HEK293 (cell line): Measurements from ENCODE around the gene PGBD5.
A peak's percentile ranks its signal among the peaks of the same experiment; 100 is the strongest.

ENCODE experiments used
- CTCF ChIA-PET: fragments of 350-600 bp; formaldehyde crosslinking; extraction: SDS; loops from one replicate; lab custom pipeline; 2021; ENCODE audit warnings: antibody characterized with exemption; lab: Yijun Ruan, JAX
- POLR2A ChIA-PET: fragments of 300-600 bp; formaldehyde crosslinking; extraction: SDS; loops from one replicate; lab custom pipeline; 2020; ENCODE audit warnings: antibody characterized with exemption, inconsistent platforms; lab: Yijun Ruan, JAX
- H3K27ac ChIP-seq: fragments of 200-500 bp; sonication (Bioruptor generic); 2 replicates; pipeline ENCODE4 v1.5.1; 2014; ENCODE audit warnings: low read depth, low read length, control low read depth, inconsistent platforms; ENCODE audit errors: extremely low read depth
- H3K36me3 ChIP-seq, 2 experiments: fragments of 200-500 bp in 1 of 2; sonication (Bioruptor generic) in 1 of 2; 1 replicate in 1 of 2; 2 replicates in 1 of 2; pipeline ENCODE4 v1.5.1; 2014 to 2017; ENCODE audit warnings: inconsistent platforms in 2 of 2, low read length in 2 of 2; ENCODE audit not compliant: control insufficient read depth in 2 of 2, insufficient read depth in 1 of 2
- H3K4me1 ChIP-seq: fragments of 200-500 bp; sonication (Bioruptor generic); 2 replicates; pipeline ENCODE4 v1.5.1; 2014; ENCODE audit warnings: mild to moderate bottlenecking, low read length, inconsistent platforms; ENCODE audit not compliant: control insufficient read depth, insufficient read depth
- H3K4me3 ChIP-seq: 2 replicates; pipeline ENCODE4 v1.5.1; 2011; ENCODE audit warnings: low read depth, mild to moderate bottlenecking, control low read depth, low read length, moderate library complexity
- H3K9me3 ChIP-seq: fragments of 200-500 bp; sonication (Bioruptor generic); 2 replicates; pipeline ENCODE4 v1.5.1; 2014; ENCODE audit warnings: low read depth, low read length, inconsistent platforms; ENCODE audit not compliant: control insufficient read depth, insufficient read depth
- CTCF ChIP-seq: fragments of 450-650 bp; formaldehyde crosslinking; IDR thresholded peaks from 2 replicates; pipeline ENCODE4 v1.5.1; 2016; ENCODE audit warnings: missing biosample characterization, missing genetic modification characterization
- GFI1B ChIP-seq: fragments of 450-650 bp; formaldehyde crosslinking; IDR thresholded peaks from 2 replicates; pipeline ENCODE4 v1.5.1; 2016; ENCODE audit warnings: missing biosample characterization, missing genetic modification characterization
- KLF10 ChIP-seq: fragments of 450-650 bp; IDR thresholded peaks from 2 replicates; pipeline ENCODE4 v1.5.1; 2018; ENCODE audit warnings: missing biosample characterization, mild to moderate bottlenecking, missing genetic modification characterization
- KLF16 ChIP-seq: fragments of 450-650 bp; formaldehyde crosslinking; IDR thresholded peaks from 2 replicates; pipeline ENCODE4 v1.5.1; 2017; ENCODE audit warnings: missing biosample characterization, missing genetic modification characterization
- REPIN1 ChIP-seq: fragments of 450-650 bp; formaldehyde crosslinking; IDR thresholded peaks from 2 replicates; pipeline ENCODE4 v1.5.1; 2017; ENCODE audit warnings: missing biosample characterization, missing genetic modification characterization, low read depth
- ZBTB49 ChIP-seq: fragments of 450-650 bp; formaldehyde crosslinking; IDR thresholded peaks from 2 replicates; pipeline ENCODE4 v1.5.1; 2016; ENCODE audit warnings: missing biosample characterization, missing genetic modification characterization, low read depth
- ZBTB6 ChIP-seq: fragments of 450-650 bp; formaldehyde crosslinking; IDR thresholded peaks from 2 replicates; pipeline ENCODE4 v1.5.1; 2017; ENCODE audit warnings: missing biosample characterization, missing genetic modification characterization
- ZFP41 ChIP-seq: fragments of 450-650 bp; formaldehyde crosslinking; IDR thresholded peaks from 2 replicates; pipeline ENCODE4 v1.5.1; 2016; ENCODE audit warnings: missing biosample characterization, missing genetic modification characterization, borderline replicate concordance
- ZNF10 ChIP-seq: fragments of 450-650 bp; formaldehyde crosslinking; IDR thresholded peaks from 2 replicates; pipeline ENCODE4 v1.5.1; 2017; ENCODE audit warnings: missing biosample characterization, missing genetic modification characterization
- ZNF121 ChIP-seq: fragments of 450-650 bp; formaldehyde crosslinking; IDR thresholded peaks from 2 replicates; pipeline ENCODE4 v1.5.1; 2016; ENCODE audit warnings: missing biosample characterization, missing genetic modification characterization
- ZNF140 ChIP-seq: fragments of 450-650 bp; formaldehyde crosslinking; IDR thresholded peaks from 2 replicates; pipeline ENCODE4 v1.5.1; 2016; ENCODE audit warnings: missing biosample characterization, missing genetic modification characterization
- ZNF18 ChIP-seq: fragments of 450-650 bp; formaldehyde crosslinking; IDR thresholded peaks from 2 replicates; pipeline ENCODE4 v1.5.1; 2016; ENCODE audit warnings: missing biosample characterization, missing genetic modification characterization
- ZNF266 ChIP-seq: fragments of 450-650 bp; formaldehyde crosslinking; IDR thresholded peaks from 2 replicates; pipeline ENCODE4 v1.5.1; 2016; ENCODE audit warnings: missing biosample characterization, missing genetic modification characterization, low read depth
- ZNF280C ChIP-seq: fragments of 450-650 bp; formaldehyde crosslinking; IDR thresholded peaks from 2 replicates; pipeline ENCODE4 v1.5.1; 2016; ENCODE audit warnings: missing biosample characterization, missing genetic modification characterization
- ZNF37A ChIP-seq: fragments of 450-650 bp; IDR thresholded peaks from 2 replicates; pipeline ENCODE4 v1.5.1; 2018; ENCODE audit warnings: missing biosample characterization, missing genetic modification characterization
- ZNF571 ChIP-seq: fragments of 450-650 bp; formaldehyde crosslinking; IDR thresholded peaks from 2 replicates; pipeline ENCODE4 v1.5.0; 2017; ENCODE audit warnings: missing biosample characterization, missing genetic modification characterization
- ZNF596 ChIP-seq: fragments of 450-650 bp; IDR thresholded peaks from 2 replicates; pipeline ENCODE4 v1.5.0; 2018; ENCODE audit warnings: missing biosample characterization, mild to moderate bottlenecking, missing genetic modification characterization, moderate library complexity
- ZNF645 ChIP-seq: fragments of 450-650 bp; formaldehyde crosslinking; IDR thresholded peaks from 2 replicates; pipeline ENCODE4; 2016; ENCODE audit warnings: missing biosample characterization, missing genetic modification characterization
- ZNF830 ChIP-seq: fragments of 450-650 bp; IDR thresholded peaks from 2 replicates; pipeline ENCODE4 v1.5.0; 2018; ENCODE audit warnings: missing biosample characterization, missing genetic modification characterization, low read depth, mild to moderate bottlenecking, moderate library complexity

PGBD5 gene

GRCh38 chr1:230285351-230285750 is 140.8 kb downstream of the PGBD5 start (continued):
- TF ChIP-seq ZBTB49 (no peak), CTCF (tag by site-specific recombination) (no peak)

GRCh38 chr1:230284891-230285290 is 141.2 kb downstream of the PGBD5 start:
- Histone ChIP-seq H3K4me1 (peaks cover 15% of the 10 kb centered on the region), H3K27ac (no peak overlapping the region), H3K36me3 (peaks cover 0 to 7% of the 10 kb centered on the region in 2 experiments; a peak in 1 of 3 replicates), H3K9me3 (no peaks in the 10 kb centered on the region), H3K4me3 (no peak overlapping the region)
- TF ChIP-seq ZNF830 (tag by site-specific recombination) (no peak), KLF10 (tag by site-specific recombination) (no peak), ZNF10 (no peak), ZNF596 (tag by site-specific recombination) (no peak), KLF16 (no peak), ZNF645 (tag by site-specific recombination) (no peak), ZBTB6 (tag by site-specific recombination) (no peak), ZNF266 (no peak)
- ChIA-PET POLR2A (no interaction called here), CTCF (no interaction called here)

GRCh38 chr1:230283678-230284077 is 142.5 kb downstream of the PGBD5 start:
- POLR2A ChIA-PET = no interaction called here
- Histone ChIP-seq H3K4me1 (peaks cover 15% of the 10 kb centered on the region), H3K4me3 (no peak overlapping the region), H3K36me3 (peaks cover 0 to 18% of the 10 kb centered on the region in 2 experiments; a peak in 1 of 3 replicates), H3K9me3 (no peaks in the 10 kb centered on the region), H3K27ac (no peak overlapping the region)
- TF ChIP-seq ZNF140 (tag by site-specific recombination) (no peak), ZNF571 (tag by site-specific recombination) (no peak), ZNF37A (no peak), ZNF280C (tag by site-specific recombination) (no peak), ZNF121 (tag by site-specific recombination) (peak; percentile 66; the same call in 1 of the 2 replicates), ZFP41 (tag by site-specific recombination) (no peak), REPIN1 (tag by site-specific recombination) (no peak), GFI1B (no peak), ZNF18 (tag by site-specific recombination) (no peak)
- CTCF ChIA-PET = no interaction called here
